Body of pancreas (tissue), 4 donors: Measurements from ENCODE around the gene FILIP1L. TPM values are rescaled to one million over a fixed set of nuclear protein-coding genes. Genes with fewer than 3 reads are reported as not detected.

Source experiments
- ATAC-seq: fragments of 150-250 bp; one replicate; pipeline ENCODE4 v1.9.1; 2016
- DNase-seq, 4 donors: peaks; one replicate each; pipeline ENCODE4 v3.0.0-alpha.2; 2019
- H3K27ac ChIP-seq, 4 donors: fragments of 200-600 bp; sonication (generic); 1 replicate in 3 of 4; 2 replicates in 1 of 4; pipeline versions ENCODE4 v1.5.1 to v1.6.1; 2016 to 2019; ENCODE audit warnings: mild to moderate bottlenecking in 1 of 4, mixed read lengths in 1 of 4, moderate library complexity in 1 of 4
- H3K27me3 ChIP-seq, 2 donors: fragments of 200-600 bp; sonication (generic); one replicate each; pipeline ENCODE4 v1.6.0; 2016; ENCODE audit warnings: mild to moderate bottlenecking in 1 of 2
- H3K36me3 ChIP-seq, 2 donors: fragments of 200-600 bp; sonication (generic); replicated peaks in 1 of 2; 2 replicates each; pipeline ENCODE4 v1.5.1; 2016; ENCODE audit warnings: low read depth in 2 of 2; ENCODE audit not compliant: insufficient read depth in 1 of 2
- H3K4me1 ChIP-seq: fragments of 200-600 bp; sonication (generic); one replicate; pipeline ENCODE4 v1.6.0; 2016
- H3K4me3 ChIP-seq, 2 donors: fragments of 200-600 bp; sonication (generic); 1 replicate in 1 of 2; 2 replicates in 1 of 2; pipeline ENCODE4 v1.5.1; 2016 to 2019
- H3K9me3 ChIP-seq, 3 donors: fragments of 200-600 bp; sonication (generic); 1 replicate in 2 of 3; 2 replicates in 1 of 3; pipeline ENCODE4 v1.5.1; 2016
- CTCF ChIP-seq, 7 experiments: fragments of 450-650 bp in 4 of 7; fragments of 200-600 bp in 3 of 7; sonication (generic) in 3 of 7; IDR thresholded peaks; one replicate each; pipeline ENCODE4 v1.5.1; 2016 to 2019; ENCODE audit warnings: antibody characterized with exemption in 7 of 7
- POLR2A ChIP-seq, 3 donors: fragments of 450-650 bp; IDR thresholded peaks; one replicate each; pipeline ENCODE4 v1.6.1; 2016; ENCODE audit warnings: antibody characterized with exemption in 3 of 3, mild to moderate bottlenecking in 2 of 3
- WGBS, 2 donors: methylation state at CpG; one replicate each; pipeline ENCODE4 v1.1.5; 2017; 5-methylcytosine and 5-hydroxymethylcytosine counted together
- intact Hi-C: fragments of 100-400 bp; cut with DNase I; formaldehyde crosslinking; loops from one replicate; pipeline ENCODE4 v1.15.1; 2023
- total RNA-seq, 2 donors: library from RNA; depleted of rRNA; stranded (reverse); fragments of >200 nt; gene quantifications; one replicate each; pipeline ENCODE4 v1.1.0, GENCODE V29; 2016

Gene FILIP1L
- total RNA-seq, 2 donors from 2014 or later: 27.8 to 47.8 TPM

DNA sequence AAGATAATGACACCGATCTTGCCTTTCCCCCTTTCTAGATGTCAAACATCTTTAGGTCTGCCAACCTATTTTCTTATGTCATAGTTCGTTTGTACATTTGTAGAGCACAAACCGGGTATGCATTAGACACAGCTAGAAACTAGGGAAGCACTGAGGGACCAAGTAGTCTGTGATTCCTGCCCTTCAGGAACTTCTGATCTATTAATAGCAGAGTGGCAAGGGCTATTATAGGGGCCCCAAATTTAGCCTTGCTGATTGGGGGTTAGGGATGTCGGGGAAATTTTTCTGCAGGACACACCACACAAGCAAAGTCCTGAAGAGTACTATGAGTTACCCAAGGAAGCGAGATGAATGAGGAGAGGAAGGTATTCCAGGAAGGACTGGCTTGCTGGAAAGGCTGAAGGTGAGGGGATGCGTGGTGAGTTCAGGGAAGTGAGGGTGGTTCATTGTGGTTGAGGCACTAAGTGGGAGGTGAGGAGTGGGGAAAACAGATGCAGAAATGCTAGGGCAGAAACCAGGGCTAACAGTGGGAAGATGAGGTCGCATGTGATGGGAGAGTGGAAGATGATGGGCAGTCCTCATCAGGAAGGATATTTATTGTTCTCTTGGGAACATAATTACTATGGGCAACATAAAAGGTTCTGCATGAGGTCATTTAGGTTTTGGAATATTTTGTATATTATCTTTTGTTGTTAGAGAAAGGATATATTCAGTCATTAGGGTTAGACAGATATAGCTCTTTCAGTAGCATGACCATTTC lies 152.4 kb downstream of the FILIP1L start:
- no peak for DNase-seq
- Histone ChIP-seq H3K36me3 (no peaks in the 10 kb centered on the region), H3K27ac (no peak overlapping the region), H3K9me3 (no peaks in the 10 kb centered on the region), H3K4me3 (no peak overlapping the region), H3K4me1 (peaks cover 32% of the 10 kb centered on the region), H3K27me3 (no peaks in the 10 kb centered on the region)
- intact Hi-C loops: no loop called here
- WGBS, 2 donors: 90 to 94% methylated on average over 7 of the region's 7 CpGs
- TF ChIP-seq POLR2A (IDR thresholded peaks at IDR 0.05): no peak
- TF ChIP-seq CTCF (IDR thresholded peaks at IDR 0.05): no peak
- ATAC-seq: no peak

DNA sequence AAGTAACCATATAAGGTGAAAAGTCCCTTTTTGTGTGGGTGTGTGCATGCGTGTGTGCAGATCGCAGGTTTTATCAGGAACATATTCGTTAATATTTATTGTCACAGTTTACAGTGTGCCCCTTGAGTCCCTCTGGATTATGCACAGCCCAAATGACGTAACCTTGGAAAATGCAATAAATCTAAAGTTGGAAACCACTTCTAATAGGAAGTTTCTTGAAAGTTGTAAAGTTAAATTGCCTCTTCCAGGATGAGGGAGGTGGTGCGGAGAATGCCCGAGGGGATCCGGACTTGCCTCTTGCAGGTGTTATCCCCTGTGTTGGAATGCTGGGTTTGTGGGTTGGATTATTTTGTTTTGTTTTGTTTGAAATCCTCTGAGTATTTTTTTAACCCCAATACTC lies 153.4 kb downstream of the FILIP1L start:
- no peak for DNase-seq
- peaks cover 36% of the 10 kb centered on the region for H3K4me1 ChIP-seq
- no peak overlapping the region for H3K4me3 ChIP-seq
- WGBS, 2 donors: 46 to 59% methylated on average over 7 of the region's 7 CpGs
- no peak for TF ChIP-seq CTCF (IDR thresholded peaks at IDR 0.05)
- TF ChIP-seq POLR2A (IDR thresholded peaks at IDR 0.05): no peak
- H3K36me3 ChIP-seq: no peaks in the 10 kb centered on the region
- H3K27me3 ChIP-seq: no peaks in the 10 kb centered on the region
- no peaks in the 10 kb centered on the region for H3K9me3 ChIP-seq
- ATAC-seq: peak; percentile 18
- intact Hi-C loops: no loop called here
- H3K27ac ChIP-seq: peak overlapping the region; percentile 1 to 58 (median 26)

DNA sequence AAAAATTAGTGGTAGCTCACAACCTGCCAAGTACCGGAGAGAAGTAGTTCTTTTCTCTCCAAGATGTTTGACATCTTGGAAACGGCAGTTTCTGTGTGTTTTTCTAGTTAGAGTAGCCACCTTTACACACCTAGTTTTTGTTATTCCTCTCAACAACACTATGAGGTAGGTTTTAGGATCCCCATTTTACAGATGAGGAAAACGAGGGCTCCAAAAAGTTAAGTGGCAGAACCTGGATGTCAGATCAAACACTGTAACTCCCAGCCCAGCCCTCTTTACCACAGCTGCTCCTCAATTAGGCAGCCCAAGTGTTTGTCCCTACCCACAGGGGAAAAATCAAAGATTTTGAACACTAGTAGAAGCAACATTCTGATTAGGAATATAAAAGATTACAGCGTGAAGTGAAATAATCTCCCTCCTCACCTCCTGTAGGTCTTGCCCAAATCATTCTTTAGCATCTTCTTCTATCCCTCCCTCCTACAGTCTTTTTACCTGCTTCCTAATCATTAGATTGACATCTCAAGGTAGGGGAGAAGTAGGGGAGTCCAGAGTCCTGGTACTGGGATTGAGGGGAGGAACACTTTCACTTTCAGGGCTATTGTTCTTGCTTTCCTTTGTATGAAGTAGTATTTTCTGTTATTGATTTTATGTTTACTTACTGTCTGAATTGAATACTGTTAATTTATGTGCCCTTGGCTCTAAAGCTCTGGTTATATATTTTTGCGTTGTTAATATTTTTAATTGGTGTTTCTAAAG lies 154.0 kb downstream of the FILIP1L start:
- intact Hi-C loops: no loop called here
- TF ChIP-seq POLR2A (IDR thresholded peaks at IDR 0.05) (no peak), CTCF (IDR thresholded peaks at IDR 0.05) (no peak)
- peaks cover 36% of the 10 kb centered on the region for H3K4me1 ChIP-seq

DNA sequence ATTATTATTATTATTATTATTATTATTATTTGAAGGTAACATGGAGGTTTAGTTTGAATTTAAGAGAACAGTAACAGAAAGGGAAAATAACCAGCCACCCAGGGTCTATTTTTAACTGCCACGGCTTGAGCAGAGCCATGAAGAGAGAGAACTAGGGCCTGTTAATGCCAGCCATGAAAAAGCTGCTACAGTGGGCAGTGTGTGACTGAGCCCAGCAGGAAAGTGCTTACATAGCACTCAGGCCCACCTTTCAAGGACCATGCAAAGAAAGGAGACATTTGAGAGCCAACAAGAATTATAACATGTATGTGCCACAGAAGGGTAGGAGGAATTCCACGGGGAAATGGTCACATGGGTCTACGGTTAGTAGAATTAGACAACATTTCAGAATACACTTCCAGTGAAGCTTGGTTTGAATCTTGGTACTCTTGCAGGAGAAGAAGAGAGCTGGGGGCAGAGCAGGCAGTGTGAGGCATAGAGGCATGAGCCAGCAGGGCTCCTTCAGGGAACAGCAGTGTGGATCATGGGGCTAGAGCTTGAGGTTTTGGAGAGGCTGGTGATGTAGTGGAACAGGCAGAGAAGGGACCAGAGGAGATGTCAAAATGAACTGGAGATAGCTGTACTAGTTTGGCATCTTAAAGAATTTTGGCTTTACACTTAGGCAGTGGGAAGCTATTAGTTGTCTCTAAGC lies 155.9 kb downstream of the FILIP1L start:
- DNase-seq: no peak
- H3K4me3 ChIP-seq: no peak overlapping the region
- intact Hi-C loops: no loop called here
- no peaks in the 10 kb centered on the region for H3K27me3 ChIP-seq
- TF ChIP-seq CTCF (IDR thresholded peaks at IDR 0.05) (no peak), POLR2A (IDR thresholded peaks at IDR 0.05) (no peak)
- ATAC-seq: no peak
- no peaks in the 10 kb centered on the region for H3K9me3 ChIP-seq
- H3K27ac ChIP-seq: no peak overlapping the region
- peaks cover 39% of the 10 kb centered on the region for H3K4me1 ChIP-seq
- no peaks in the 10 kb centered on the region for H3K36me3 ChIP-seq
- 82 to 90% methylated on average over 3 of the region's 3 CpGs for WGBS, 2 donors

More for the DNA sequence above, 154.0 kb downstream of the FILIP1L start:
- no peaks in the 10 kb centered on the region for H3K9me3 ChIP-seq
- DNase-seq (no peak), ATAC-seq (no peak)
- peak overlapping the region; percentile 1 to 58 (median 26) for H3K27ac ChIP-seq
- WGBS, 2 donors: 54 to 60% methylated on average over 5 of the region's 5 CpGs
- no peak overlapping the region for H3K4me3 ChIP-seq
- no peaks in the 10 kb centered on the region for H3K36me3 ChIP-seq
- H3K27me3 ChIP-seq: no peaks in the 10 kb centered on the region
